GM10248 (cell line): ENCODE measurements around the gene DNLZ.

ENCODE experiments used
- CTCF ChIA-PET: fragments of 300-600 bp; sonication (Branson Sonifier 250); formaldehyde crosslinking; extraction: SDS; loops from one replicate; lab custom pipeline; 2021; ENCODE audit warnings: antibody characterized with exemption; lab: Yijun Ruan, JAX
- POLR2A ChIA-PET: fragments of 350-650 bp; sonication (Branson Sonifier 250); formaldehyde crosslinking; extraction: SDS; loops from one replicate; lab custom pipeline; 2020; ENCODE audit warnings: antibody characterized with exemption; lab: Yijun Ruan, JAX
- DNase-seq: peaks from one replicate; pipeline ENCODE4 v3.0.0; 2012; ENCODE audit errors: extremely low spot score
- TF ChIP-seq, protein P1 (sequence below): IDR thresholded peaks from 2 replicates; pipeline ENCODE4 v1.5.1; 2012; ENCODE audit warnings: mild to moderate bottlenecking, low read depth; ENCODE audit errors: extremely low read depth, missing control alignments, control extremely low read depth

DNLZ gene

GRCh38 chr9:136367296-136368145 lies 4.0 kb upstream of the DNLZ start:
- ChIA-PET POLR2A (no interaction called here), CTCF (interaction anchor here (1.7 to 1.8 kb wide), 3 partner anchors 22 to 34 kb away, joined by 4 to 5 read pairs (median 5); no protein-coding TSS in a partner anchor)
- TF ChIP-seq, protein P1, sequence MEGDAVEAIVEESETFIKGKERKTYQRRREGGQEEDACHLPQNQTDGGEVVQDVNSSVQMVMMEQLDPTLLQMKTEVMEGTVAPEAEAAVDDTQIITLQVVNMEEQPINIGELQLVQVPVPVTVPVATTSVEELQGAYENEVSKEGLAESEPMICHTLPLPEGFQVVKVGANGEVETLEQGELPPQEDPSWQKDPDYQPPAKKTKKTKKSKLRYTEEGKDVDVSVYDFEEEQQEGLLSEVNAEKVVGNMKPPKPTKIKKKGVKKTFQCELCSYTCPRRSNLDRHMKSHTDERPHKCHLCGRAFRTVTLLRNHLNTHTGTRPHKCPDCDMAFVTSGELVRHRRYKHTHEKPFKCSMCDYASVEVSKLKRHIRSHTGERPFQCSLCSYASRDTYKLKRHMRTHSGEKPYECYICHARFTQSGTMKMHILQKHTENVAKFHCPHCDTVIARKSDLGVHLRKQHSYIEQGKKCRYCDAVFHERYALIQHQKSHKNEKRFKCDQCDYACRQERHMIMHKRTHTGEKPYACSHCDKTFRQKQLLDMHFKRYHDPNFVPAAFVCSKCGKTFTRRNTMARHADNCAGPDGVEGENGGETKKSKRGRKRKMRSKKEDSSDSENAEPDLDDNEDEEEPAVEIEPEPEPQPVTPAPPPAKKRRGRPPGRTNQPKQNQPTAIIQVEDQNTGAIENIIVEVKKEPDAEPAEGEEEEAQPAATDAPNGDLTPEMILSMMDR = no peak
- DNase-seq = no peak

DNA sequence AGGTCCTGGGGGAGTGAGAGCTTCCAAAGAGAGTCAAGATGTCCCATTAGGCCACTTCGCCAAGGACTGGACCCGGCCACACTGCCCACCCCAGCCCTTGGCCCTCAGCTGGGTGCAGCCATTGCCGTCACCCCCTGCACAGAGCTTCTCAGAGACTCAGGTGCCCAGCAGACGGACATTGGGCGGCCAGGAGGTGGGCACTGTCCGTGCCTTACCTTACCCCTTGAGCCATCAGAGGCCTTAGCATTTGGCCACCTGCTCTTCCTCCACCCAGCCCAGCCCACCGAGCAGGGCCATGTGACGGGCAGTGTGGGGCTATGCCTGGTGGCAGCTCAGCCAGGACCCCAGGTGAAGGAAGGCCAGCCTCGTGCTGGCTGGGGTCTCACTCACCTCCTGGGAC lies 3.3 kb upstream of the DNLZ start:
- ChIA-PET POLR2A (no interaction called here), CTCF (interaction anchor here (1.6 to 1.8 kb wide), 4 partner anchors 13 to 37 kb away, joined by 3 to 6 read pairs (median 5); no protein-coding TSS in a partner anchor)
- TF ChIP-seq, protein P1 = no peak
- DNase-seq = no peak

DNA sequence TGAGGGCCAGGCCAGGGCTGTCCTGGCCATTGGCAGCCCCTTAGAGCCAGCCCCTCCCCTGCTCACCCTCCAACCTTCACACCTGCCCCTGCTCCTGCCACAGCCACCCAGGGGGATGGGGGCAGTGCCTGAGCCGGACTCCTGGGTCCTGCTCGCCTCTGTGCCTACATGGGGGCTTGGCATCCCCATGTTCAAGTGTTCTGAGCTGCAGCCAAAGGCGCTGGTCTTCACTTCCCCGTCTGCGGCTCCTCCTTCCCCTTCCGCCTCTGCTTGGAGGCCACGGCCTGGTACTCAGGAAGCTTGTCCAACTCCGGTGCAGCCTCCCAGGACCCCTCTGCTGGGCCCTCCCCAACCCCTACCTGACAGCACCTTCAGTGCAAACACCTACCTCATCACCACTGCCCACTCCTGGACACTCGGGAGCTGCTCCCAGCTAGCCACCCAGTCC lies 2.3 kb upstream of the DNLZ start:
- CTCF ChIA-PET = interaction anchor here (1.6 to 1.8 kb wide), 4 partner anchors 12 to 38 kb away, joined by 3 to 6 read pairs (median 5); no protein-coding TSS in a partner anchor
- POLR2A ChIA-PET = no interaction called here
- no peak for DNase-seq
- TF ChIP-seq, protein P1 = no peak

DNA sequence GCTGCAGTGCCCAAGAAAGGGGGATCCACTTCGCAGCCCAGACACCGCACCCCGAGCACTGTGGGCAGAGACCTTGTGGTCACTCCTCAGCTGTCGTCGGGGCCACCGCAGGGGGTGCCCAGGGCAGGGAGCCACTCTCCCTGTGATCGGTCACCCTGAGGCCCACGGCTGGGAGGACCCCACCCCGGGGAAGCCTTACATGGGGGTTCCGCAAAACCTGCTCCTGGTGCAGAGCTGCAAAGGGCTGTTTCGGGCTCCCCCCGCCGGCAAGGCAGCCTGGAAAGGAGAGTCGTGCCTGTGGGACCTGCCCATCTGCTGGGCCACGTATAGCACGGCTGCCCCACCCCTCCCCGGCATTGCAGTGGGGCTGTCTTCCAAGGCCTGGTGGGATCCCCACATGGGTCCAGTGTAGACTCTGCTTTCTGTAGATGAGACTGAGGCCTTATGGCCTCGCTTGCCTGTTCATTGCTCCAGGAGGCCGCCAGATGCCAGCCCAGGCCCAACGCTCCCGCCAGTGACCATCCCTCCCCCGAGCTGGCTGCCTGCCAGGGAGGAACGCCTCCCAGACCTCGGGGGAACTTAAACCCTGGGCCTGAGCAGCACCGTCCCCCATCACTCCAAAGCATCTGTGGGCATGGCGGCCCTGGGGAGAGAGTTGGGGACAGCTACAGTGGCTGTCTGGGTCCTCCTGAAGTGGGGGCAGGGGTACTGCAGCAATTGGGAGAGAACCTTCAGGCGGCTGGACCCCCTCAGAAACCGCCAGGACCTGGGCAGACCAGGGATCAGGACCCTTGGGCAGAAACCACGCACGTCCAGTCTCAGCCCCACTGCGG lies 1.6 kb upstream of the DNLZ start:
- DNase-seq = no peak
- ChIA-PET POLR2A (no interaction called here), CTCF (interaction anchor here (1.6 to 3.2 kb wide), 4 partner anchors 11 to 39 kb away, joined by 3 to 17 read pairs (median 6); no protein-coding TSS in a partner anchor)
- TF ChIP-seq, protein P1 = no peak

- TF ChIP-seq, protein P1 = no peak
- POLR2A ChIA-PET = interaction anchor here (1.4 kb wide), 1 partner anchor 40 kb away, joined by 6 read pairs; no protein-coding TSS in a partner anchor
- CTCF ChIA-PET = interaction anchor here (0.7 to 3.3 kb wide), 16 partner anchors 10 to 246 kb away, joined by 3 to 39 read pairs (median 7); partner anchors contain the start of gene CARD9
- no peak for DNase-seq
Measured at GRCh38 chr9:136363949-136364748, 605 bp upstream of the DNLZ start.
